ENCODE results near the gene KLF1.
A peak's percentile ranks its signal among the peaks of the same experiment; 100 is the strongest.
"Not testable (repeated sequence)": the region's sequence is repeated elsewhere in the genome, so short reads cannot be mapped to it uniquely, and the experiment has no call there.

KLF1 gene

DNA sequence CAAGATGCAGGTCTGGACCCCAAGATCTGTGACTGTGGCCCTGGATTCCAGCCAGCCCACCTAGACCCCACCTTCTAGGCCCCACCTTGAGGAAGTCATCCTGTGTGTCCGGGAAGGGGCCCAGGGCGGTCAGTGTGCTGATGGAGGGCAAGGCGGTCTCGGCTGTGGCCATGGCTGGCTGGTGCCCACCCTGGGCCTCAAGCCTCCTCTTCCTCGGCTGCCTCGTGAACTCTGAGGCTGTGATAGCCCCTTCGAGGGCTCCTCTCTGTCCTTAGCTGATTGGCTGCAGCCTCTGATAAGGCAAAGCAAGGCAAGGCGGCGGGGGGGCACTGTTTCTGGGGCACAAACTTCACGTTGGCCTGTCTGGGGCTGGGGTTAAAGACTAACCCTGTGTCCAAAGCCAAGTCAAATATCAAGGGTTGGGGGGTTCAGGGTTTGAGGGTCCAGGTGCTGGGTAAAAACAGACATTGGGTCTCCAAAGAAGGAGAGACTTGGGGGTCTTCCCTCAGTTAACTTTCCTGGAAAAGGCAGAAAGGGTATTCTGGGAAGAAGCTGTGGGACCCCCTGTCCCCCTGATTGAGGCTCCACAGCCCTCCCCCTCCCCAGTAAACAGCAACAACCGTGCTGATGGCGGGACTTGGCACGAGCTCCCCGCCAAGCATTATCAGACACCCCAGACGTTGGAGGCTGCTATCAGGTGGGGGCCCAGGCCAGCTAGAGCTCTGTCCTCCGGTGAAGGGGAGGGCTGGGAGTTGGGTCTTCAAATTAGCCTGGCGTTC lies at the start of gene KLF1:
Gene KLF1, minus strand, starts transcription at position 233 of the 779 bp plus-strand sequence. Its CDS starts 61 bp downstream, at position 172.
- DNase-seq = no peak

DNA sequence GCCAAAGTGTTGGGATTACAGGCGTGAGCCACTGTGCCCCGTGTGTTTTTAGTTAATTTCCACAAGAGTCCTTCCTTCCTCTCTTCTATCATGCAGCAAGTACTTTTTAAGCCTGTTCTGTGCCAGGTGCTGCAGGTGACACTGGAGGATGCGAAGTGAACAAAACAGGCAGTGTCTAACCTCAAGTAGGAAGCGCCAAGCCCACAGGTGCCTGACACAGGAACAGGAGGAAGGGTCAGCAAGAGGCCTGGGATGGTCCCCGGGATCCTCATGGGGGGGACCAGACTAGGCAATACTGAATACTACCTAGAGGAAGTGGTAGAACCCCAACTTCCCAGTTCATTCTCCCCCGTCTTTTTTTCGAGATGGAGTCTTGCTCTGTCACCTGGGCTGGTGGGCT lies 49.6 kb upstream of the KLF1 start:
- no peak for DNase-seq

DNA sequence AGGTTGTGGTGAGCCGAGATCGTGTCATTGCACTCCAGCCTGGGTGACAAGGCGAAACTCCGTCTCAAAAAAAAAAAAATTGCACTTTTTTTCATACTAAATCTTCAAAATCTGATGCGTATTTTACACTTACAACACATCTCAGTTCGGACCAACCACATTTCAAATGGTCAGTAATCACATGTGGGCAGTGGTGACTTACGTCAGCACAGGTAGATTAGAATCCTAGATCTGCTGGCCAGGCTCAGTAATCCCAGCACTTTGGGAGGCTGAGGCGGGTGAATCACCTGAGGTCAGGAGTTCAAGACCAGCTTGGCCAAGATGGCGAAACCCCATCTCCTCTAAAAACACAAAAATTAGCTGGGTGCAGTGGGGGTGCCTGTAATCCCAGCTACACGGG lies 48.1 kb upstream of the KLF1 start:
- DNase-seq = no peak

DNA sequence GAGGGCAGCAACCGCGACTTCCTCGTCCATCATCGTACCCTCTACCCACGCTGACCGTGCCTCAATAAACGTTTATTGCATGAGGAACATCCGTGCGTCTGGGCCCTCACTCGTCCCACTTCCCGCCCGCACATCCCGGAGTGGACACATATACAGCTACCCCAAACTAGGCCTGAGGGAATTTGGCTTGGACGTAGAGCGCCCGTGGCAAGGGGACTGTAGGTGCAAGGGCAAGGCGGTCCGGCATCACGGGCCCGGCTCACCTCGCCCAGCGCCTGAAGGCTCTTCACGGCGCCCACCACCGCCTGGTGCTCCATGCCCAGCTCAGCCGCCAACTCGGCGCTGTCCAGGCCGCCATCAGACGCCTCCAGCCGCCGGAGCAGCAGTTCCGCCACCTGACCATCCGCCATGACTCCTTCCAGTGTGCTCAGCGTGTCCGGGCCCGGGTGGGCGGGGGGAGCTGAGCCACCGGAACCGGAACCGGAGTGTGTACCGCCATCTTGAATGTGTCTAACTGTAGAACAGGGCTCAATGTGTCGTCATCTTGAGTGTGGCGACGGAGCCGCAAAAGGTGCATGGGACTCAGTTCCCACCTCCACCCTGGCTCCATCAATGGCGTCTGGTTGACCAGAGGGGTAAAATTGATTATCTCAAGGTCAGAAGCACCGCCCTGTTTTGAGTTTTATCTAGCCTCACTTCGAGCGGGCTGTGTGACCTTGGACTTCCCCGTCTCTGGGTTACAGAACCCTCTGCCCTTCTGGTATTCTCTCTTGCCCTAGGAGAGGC lies 46.5 kb upstream of the KLF1 start, which contains the start of gene FARSA:
Gene FARSA, minus strand, starts transcription at position 425 of the 786 bp plus-strand sequence. Its CDS starts 15 bp downstream, at position 410.
- peak; percentile 38 to 98 (median 92) for DNase-seq

DNA sequence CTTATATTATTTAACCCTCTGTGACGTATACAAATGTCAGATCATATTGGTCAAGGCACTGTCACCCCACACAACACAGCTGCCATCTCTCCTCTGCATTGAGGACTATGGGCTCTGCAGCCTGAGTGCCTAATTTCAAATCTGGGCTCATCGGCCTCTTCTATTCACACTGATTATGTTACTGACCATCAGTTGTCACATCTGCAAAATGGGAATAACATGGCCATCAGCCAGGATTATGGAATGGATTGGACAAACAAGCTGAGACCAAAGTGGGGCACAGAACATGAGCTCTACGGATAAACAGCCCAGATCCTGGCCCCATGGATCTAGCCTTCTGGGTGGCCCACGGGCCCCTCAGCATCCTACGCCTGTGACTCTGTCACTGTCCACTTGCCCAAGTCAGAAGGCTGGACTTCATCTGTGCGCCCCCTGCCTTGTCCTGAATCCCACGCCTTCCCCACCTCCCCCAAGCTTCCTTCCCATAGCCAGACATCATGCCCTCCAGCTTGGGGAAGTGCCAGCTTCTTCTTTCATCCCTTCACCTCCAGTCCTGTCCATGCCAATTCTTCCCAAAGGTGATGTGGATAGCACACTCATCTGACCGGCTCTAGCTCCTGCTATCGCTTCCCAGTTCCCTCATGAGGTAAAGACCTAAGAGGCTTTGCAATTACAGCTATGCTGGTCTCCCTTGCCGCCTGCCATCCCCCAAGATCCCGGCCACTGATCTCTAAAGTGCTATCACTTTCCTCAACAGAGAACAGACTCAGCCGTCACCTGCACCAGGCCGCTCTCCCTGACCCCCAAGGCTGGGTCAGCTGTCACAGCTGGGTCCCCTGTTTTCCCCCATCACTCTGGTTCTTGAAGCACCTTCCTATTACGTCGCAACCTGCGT lies 45.6 kb upstream of the KLF1 start:
- no peak for DNase-seq

DNA sequence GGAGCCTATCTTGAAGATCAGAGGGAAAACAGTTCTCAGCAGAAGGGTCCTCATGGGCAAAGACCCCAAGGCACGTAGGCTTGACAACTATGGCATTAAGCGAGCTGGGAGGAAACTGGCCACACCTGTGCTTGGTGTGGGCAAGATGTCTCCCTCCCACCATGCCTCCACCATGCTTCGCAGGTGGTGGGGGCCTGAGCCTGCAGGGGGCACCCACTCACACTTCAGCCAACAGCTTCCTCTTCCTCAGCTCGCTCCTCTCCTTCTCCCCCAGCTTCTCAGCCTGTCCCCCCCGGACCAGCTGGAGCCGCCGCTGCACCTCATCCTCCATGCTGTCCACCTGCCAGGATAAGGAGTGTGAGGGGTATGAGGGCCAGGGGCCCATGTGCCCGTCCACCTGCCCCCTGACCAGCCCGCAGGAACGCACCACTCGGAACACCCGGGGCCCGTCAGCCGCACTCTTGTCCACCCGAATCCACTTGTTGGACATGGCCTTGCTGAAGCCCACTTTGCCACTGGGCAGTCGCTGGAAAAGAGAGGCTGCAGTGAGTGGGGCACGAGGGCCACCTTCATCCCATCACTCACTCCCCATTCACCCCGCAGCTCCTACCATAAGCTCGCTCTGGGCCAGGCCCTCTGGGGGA lies 43.1 kb upstream of the KLF1 start:
- no peak for DNase-seq

DNA sequence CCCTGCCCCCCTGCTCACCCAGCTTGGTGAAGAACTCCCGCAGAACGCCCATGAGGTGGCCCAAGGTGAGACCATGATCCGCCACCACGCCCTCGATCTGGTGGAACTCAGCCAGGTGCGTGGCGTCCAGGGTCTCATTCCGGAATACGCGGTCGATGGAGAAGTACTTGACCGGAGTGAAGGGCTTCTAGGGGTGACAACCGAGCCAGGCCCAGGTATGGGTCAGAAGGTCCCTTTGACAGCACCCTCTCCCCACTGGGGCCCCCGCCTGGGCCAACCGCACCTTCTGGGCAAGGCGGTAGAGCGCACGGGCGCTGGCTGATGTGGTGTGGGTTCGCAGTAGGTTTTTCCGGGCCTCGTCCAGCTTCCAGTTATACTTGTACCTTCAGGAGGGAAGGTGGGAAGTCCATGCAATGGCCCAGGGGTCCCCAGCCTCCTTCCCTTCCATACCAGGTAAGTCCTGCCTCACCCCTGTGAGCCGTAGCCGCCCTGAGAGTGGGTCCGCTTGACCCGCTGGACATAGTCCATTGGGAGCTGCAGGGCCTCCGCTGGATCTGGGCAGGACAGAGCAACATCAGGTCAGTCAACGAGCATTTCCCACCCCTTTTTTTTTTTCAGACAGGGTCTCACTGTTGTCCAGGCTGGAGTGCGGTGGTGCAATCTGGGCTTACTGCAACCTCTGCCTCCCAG lies 37.8 kb upstream of the KLF1 start:
- DNase-seq = no peak

DNA sequence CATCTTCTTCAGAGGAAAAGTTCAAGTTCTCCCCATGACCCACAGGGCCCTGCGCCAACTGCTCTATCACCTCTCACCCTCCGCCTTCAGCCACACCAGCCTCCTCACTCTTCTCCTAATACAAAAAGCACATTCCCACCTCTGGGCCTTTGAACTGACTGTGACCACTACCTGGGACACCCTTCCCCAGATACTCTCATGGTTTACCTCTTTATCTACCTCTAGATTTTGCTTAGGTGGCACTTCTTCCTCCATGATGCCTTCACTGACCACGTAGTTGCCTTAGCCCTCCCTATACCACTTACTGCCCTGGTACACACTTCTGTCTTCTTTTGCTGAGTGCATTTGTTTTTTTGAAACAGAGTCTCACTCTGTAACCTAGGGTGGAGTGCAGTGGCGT lies 36.0 kb upstream of the KLF1 start:
- no peak for DNase-seq

DNA sequence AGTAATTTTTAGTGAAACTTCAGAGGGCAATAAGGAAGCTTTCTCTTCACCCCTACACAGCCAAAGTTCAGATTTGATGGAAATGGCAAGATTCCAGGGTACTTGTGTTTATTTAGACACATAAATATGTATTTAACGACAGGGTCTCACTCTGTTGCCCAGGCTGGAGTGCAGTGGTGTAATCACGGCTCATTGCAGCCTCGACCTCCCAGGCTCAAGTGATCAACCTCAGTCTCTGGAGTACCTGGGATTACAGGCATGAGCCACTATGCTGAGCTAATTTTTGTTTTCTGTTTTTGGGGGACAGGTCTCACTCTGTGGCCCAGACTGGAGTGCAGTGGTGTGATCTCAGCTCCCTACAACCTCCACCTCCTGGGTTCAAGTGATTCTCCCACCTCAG lies 34.0 kb upstream of the KLF1 start:
- DNase-seq = no peak

DNA sequence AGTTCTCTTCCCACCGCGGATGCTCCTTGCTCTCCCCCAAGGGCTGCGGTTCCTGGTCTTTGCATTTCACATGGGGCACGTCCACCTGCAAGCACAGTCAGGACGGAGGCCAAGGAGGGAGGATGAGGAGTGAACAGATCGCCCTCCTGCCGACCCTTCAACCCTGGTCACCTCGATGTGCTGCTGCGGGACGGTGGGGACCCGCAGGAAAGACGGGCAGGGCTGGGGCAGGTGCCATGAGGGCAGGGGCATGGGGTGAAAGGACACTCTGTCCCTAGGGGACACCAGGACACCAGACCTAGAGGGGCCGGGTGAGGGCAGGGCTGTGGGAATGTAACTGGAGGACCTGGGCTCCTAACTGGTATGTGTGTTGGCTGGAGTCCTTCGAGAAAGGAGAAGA lies 31.3 kb upstream of the KLF1 start:
- no peak for DNase-seq

DNA sequence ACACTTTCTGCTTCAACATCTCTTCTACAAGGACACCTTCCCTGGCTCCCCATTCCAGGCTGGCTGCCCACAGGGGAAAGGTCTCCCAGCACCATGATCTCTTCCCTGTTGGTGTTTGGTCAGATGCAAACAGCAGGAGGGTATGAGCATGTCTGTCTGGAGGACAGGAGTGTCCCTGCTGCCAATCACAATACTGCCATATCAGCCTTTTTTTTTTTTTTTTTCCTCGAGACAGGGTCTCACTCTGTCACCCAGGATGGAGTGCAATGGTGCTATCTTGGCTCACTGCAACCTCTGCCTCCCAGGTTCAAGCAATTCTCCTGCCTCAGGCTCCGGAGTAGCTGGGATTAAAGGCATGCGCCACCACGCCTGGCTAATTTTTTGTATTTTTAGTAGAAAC lies 28.9 kb upstream of the KLF1 start:
- not testable (repeated sequence) for DNase-seq

DNA sequence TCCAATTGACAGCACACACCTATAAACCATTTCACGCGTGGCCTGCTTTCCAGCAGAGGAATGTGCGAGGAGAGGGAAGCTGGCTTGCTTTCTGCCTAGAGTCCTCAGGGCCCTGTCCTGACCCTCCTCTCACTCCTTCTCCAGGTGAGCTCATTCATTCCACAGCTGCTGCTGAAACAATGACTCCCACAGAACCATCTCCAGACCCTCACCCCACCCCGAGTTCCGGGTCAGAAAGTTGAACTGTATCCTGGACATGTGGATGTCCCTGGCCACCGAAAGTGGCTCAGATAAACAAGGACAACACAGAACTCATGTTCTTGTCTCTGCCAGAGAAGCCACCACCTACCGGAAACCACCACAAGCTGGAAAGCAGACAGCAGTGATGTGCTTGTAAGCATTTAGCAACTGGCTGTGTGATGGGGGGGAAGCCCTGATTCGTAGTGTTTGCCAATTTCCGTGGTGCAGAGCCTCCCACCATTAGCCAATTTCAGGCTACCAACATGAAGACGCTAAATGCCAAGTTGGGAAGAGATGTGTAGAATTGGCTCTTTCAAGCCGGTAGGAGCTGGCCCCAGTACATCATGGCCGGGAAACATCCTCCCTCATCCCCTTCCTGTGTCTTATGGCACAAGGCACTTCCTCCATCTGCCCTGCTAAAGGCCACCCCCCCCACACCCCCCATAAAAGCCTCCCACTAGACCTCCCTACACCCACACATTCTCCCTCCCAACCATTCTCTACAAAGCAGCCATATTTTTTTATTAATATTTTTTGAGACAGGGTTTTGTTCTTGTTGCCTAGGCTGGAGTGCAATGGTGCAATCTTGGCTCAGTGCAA lies 27.1 kb upstream of the KLF1 start:
- DNase-seq = peak in 19 of 56 donors; percentile 6 to 59 (median 16)

DNA sequence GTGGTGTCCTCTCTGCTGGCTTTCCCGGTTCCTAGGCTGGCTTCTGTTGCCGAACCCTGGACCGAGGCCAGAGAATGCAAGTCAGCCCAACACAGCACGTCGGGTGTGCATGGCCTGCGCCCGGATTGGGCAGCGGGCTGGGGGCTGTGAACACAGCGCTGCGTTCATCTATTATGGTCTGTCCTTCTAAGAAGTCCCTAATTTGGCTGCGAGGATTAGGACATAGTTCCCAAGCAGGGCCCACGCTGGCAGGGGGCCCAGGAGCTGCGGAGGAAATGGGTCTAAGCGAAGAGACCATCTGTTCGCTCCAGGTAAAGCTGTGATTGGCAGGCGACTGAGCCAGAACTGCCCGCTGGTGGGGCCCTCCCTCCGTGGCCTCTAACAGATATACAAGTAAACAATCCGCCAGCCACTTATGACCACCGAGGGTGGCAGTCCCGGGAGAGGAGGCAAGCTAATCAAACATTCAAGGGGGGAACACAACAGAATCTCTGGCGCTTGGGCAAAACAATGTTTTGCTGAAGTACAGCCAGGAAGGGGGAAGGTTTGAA lies 26.1 kb upstream of the KLF1 start:
- DNase-seq = peak in 55 of 56 donors; percentile 37 to 97 (median 76)

DNA sequence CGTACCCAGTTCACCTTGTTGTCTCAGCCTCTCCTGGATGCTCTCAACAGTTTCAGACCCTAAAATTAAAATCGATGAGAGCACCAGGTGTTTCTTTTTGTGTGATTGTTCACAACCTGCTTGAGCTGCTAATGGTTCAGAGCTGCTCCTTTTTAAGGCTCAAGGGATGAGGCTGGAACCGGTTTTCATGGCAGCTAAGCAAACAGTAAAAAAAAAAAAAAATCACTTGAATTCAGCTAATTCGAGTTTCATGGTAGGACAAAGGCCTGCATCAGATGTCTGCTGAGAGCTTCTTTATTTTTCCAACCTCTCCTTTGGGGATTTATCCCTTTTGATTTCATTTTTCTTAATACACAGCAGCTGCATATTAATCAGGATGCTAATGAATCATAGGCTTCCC lies 25.6 kb upstream of the KLF1 start:
- DNase-seq = no peak

DNA sequence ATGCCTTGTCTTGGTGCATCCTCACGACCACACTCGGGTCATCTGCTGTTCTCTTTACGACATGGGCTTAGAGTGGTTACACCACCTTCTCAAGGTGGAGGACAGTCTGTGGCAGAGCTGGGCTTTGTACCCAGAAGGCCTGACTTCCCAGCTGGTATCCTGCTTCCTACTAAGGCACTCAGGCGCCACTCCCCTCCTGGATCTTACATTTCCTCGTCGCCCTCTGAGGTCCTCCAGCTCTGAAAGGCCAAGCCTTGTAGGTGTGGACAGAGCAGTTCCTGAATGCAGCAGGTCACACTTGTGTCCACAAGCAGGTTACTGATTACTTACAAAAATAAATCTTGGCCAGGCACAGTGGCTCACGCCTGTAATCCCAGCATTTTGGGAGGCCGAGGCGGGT lies 20.2 kb upstream of the KLF1 start:
- DNase-seq = no peak

DNA sequence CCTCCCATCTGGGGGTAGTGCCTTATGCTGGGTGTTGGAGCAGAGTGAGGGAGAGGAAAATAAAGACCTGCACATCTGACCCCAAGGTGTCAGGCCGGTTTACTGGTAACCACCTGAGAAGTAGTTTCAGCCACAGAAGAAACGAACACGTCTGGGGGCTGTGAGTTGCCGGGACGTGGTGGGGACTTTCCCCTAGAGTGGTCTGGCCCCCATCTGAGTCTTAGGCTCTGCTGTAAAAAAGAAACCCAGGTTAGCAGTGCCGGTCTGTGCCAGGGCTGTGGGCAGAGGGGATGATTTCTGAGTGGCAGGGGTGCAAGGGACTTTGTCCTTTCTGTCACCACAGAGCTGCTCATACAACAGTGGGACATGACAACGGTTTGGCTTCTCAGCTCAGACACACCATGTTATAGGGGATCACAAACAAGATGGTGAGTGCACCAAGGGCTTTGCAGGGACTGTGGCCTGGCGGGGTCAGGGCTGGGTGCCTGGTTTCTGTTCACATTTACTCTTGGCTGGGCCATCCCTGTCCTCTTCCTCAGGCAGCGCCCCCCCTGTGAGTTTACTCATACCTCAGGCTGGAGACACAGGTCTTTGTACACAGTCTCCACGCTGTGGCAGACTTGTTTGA lies 13.0 kb upstream of the KLF1 start:
- DNase-seq = no peak

DNA sequence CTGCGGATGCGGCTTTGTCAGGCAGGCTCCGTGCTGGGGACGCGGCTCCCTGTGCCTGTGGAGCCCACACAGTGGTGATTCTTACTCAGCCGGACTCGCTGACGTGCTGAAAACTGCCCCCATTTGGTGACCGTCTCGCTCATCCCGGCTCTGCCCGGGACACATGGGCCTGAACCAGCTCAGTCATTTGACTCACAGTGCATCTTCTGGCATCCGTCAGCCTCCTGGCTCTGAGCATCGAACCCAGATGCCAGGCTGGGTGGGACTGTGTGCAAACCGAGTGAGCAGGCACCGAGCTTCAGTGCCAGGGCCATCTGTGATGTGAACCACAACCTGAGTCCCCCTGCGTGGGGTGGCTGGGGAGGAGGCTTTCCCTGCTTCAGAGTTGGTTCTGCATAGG lies 9.5 kb upstream of the KLF1 start:
- DNase-seq = no peak

DNA sequence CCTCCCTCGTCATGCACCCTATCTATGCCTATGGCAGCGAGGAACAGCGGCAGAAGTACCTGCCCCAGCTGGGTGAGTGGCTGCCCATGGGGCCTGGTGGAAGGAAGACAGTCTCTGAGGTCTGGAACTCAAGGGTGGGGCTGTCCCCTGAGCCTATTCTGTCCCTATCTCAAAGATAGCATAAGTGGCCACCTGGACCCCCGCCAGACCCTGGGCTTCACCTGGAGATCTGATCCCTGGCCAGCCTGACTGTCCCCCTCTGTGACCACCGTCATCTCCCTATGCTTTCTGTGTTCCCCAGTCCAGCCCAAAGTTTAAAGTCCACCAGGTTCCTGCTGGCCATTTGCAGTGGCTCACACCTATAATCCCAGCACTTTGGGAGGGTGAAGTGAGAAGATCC lies 6.6 kb upstream of the KLF1 start:
- no peak for DNase-seq

DNA sequence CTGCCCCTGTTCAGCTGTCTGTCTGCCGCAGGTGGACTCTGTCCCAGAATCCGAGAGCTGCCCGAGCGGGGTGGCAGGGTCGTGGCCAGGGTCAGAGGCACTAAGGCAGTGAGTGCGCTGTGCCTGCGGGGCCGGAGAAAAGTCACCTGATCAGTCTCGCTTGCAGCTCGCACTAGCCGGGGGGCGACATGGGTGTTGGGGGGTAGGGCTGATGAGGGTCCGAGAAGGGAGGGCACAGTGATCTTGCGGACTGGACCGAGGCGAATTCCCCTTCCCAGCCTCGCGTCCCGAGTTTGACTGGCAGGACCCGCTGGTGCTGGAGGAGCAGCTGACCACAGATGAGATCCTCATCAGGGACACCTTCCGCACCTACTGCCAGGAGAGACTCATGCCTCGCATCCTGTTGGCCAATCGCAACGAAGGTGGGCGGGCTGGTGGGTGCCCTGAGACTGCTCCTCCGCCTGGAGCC lies 4.6 kb upstream of the KLF1 start:
- no peak for DNase-seq
